Neural progenitor cell (in vitro differentiated cells): ENCODE measurements around the gene MPP4. TPM values are rescaled to one million over a fixed set of nuclear protein-coding genes. Genes with fewer than 3 reads are reported as not detected.

Experiments used
- DNase-seq: peaks from one replicate; pipeline ENCODE4 v3.0.0-alpha.2; 2016; ENCODE audit warnings: low spot score
- H2AFZ ChIP-seq: fragments of 200-600 bp; sonication (generic); replicated peaks from 2 replicates; pipeline ENCODE4 v1.6.1; 2016; ENCODE audit warnings: antibody characterized with exemption
- H3F3A ChIP-seq: fragments of 200-600 bp; sonication (generic); 2 replicates; pipeline ENCODE4 v1.6.1; 2016; ENCODE audit warnings: antibody characterized with exemption, low read depth
- H3K27ac ChIP-seq: fragments of 200-600 bp; sonication (generic); 2 replicates; pipeline ENCODE4 v1.5.1; 2016; ENCODE audit warnings: mild to moderate bottlenecking
- H3K27me3 ChIP-seq: fragments of 200-600 bp; sonication (generic); 2 replicates; pipeline ENCODE4 v1.6.1; 2016; ENCODE audit warnings: mild to moderate bottlenecking, moderate library complexity
- H3K36me3 ChIP-seq: fragments of 200-600 bp; sonication (generic); 2 replicates; pipeline ENCODE4 v1.5.1; 2016
- H3K4me1 ChIP-seq: fragments of 200-600 bp; sonication (generic); 2 replicates; pipeline ENCODE4 v1.6.1; 2016; ENCODE audit warnings: mixed run types
- H3K4me2 ChIP-seq: fragments of 200-600 bp; sonication (generic); 2 replicates; pipeline ENCODE4 v1.6.1; 2016
- H3K4me3 ChIP-seq: fragments of 200-600 bp; sonication (generic); 2 replicates; pipeline ENCODE4 v1.5.1; 2016
- H3K79me2 ChIP-seq: fragments of 200-600 bp; sonication (generic); 2 replicates; pipeline ENCODE4 v1.6.1; 2016; ENCODE audit warnings: low read depth
- H3K9ac ChIP-seq: fragments of 200-600 bp; sonication (generic); 2 replicates; pipeline ENCODE4 v1.6.1; 2016
- H3K9me3 ChIP-seq: fragments of 200-600 bp; sonication (generic); 2 replicates; pipeline ENCODE4 v1.5.1; 2016; ENCODE audit warnings: low read depth
- H4K20me1 ChIP-seq: fragments of 200-600 bp; sonication (generic); 2 replicates; pipeline ENCODE4 v1.6.1; 2016; ENCODE audit warnings: low read depth
- H3K27ac Mint-ChIP-seq: 3 replicates; pipeline ENCODE4 v1.8.0; 2021; ENCODE audit warnings: mixed read lengths
- H3K27me3 Mint-ChIP-seq: 2 replicates; pipeline ENCODE4 v1.8.0; 2022; ENCODE audit warnings: low read depth, mild to moderate bottlenecking, inconsistent platforms, moderate library complexity, mixed read lengths; ENCODE audit not compliant: insufficient read depth
- H3K36me3 Mint-ChIP-seq: 3 replicates; pipeline ENCODE4 v1.8.0; 2021; ENCODE audit warnings: mixed read lengths
- H3K4me1 Mint-ChIP-seq: 3 replicates; pipeline ENCODE4 v1.8.0; 2021; ENCODE audit warnings: mixed read lengths
- H3K4me3 Mint-ChIP-seq: 3 replicates; pipeline ENCODE4 v1.8.0; 2021; ENCODE audit warnings: mild to moderate bottlenecking, moderate library complexity, mixed read lengths
- H3K9me3 Mint-ChIP-seq: 3 replicates; pipeline ENCODE4 v1.8.0; 2020; ENCODE audit warnings: mixed read lengths
- CTCF ChIP-seq: fragments of 200-600 bp; sonication (generic); IDR thresholded peaks from 2 replicates; pipeline ENCODE4 v1.5.1; 2017; ENCODE audit warnings: antibody characterized with exemption, mild to moderate bottlenecking
- EZH2 ChIP-seq: fragments of 200-600 bp; sonication (generic); IDR thresholded peaks from 2 replicates; pipeline ENCODE4 v1.6.1; 2017; ENCODE audit warnings: antibody characterized with exemption, mild to moderate bottlenecking, moderate library complexity
- EZH2phosphoT487 ChIP-seq: fragments of 200-600 bp; sonication (generic); IDR thresholded peaks from 2 replicates; pipeline ENCODE4 v1.6.1; 2017; ENCODE audit warnings: antibody characterized with exemption
- small RNA-seq: library from RNA; depleted of rRNA; stranded (forward); fragments of <200 nt; gene quantifications from one replicate; pipeline ENCODE3, GENCODE V24; 2015
- total RNA-seq: library from RNA; depleted of rRNA; stranded (reverse); fragments of >200 nt; gene quantifications from 2 replicates; pipeline ENCODE4 v1.2.3, GENCODE V29; 2015; ENCODE audit warnings: low replicate concordance

MPP4 gene
- total RNA-seq, 1 donor from 2014 or later = not detected

GRCh38 chr2:201600906-201601305 is 97.5 kb downstream of the MPP4 start:
- Mint-ChIP-seq H3K4me1 (no peaks in the 10 kb centered on the region), H3K4me3 (no peak overlapping the region), H3K27ac (no peak overlapping the region), H3K9me3 (peaks cover 9% of the 10 kb centered on the region), H3K36me3 (no peaks in the 10 kb centered on the region), H3K27me3 (peaks cover 3% of the 10 kb centered on the region)
- Histone ChIP-seq H3K9ac (no peak overlapping the region), H4K20me1 (no peaks in the 10 kb centered on the region), H3K27me3 (peaks cover 5% of the 10 kb centered on the region), H3K27ac (no peak overlapping the region), H3K79me2 (no peaks in the 10 kb centered on the region), H2AFZ (no peak overlapping the region), H3K4me3 (no peak overlapping the region), H3K36me3 (no peaks in the 10 kb centered on the region), H3K9me3 (no peaks in the 10 kb centered on the region), H3F3A (no peaks in the 10 kb centered on the region), H3K4me1 (no peaks in the 10 kb centered on the region), H3K4me2 (no peak overlapping the region)
- no peak for DNase-seq
- no peak for TF ChIP-seq EZH2
- TF ChIP-seq CTCF = no peak
- TF ChIP-seq EZH2phosphoT487 = no peak

- no peaks in the 10 kb centered on the region for H3K4me1 Mint-ChIP-seq
- no peak overlapping the region for H3K4me2 ChIP-seq
- H3K27ac Mint-ChIP-seq = no peak overlapping the region
- DNase-seq = no peak
- no peaks in the 10 kb centered on the region for H3K79me2 ChIP-seq
- H3K9ac ChIP-seq = no peak overlapping the region
- peaks cover 12% of the 10 kb centered on the region for H3K9me3 Mint-ChIP-seq
- no peak overlapping the region for H3K4me3 ChIP-seq
- H3F3A ChIP-seq = no peaks in the 10 kb centered on the region
- H3K4me3 Mint-ChIP-seq = no peak overlapping the region
- no peaks in the 10 kb centered on the region for H3K4me1 ChIP-seq
- H3K36me3 ChIP-seq = no peaks in the 10 kb centered on the region
- H2AFZ ChIP-seq = peak overlapping the region; percentile 73
- H4K20me1 ChIP-seq = no peaks in the 10 kb centered on the region
- peaks cover 3% of the 10 kb centered on the region for H3K27me3 Mint-ChIP-seq
- TF ChIP-seq CTCF (no peak), EZH2 (no peak), EZH2phosphoT487 (no peak)
- H3K36me3 Mint-ChIP-seq = no peaks in the 10 kb centered on the region
- H3K27me3 ChIP-seq = no peaks in the 10 kb centered on the region
- no peak overlapping the region for H3K27ac ChIP-seq
- H3K9me3 ChIP-seq = no peaks in the 10 kb centered on the region
Observed at GRCh38 chr2:201597397-201597796, 101.0 kb downstream of the MPP4 start.

Small RNA genes lying within 50 kb of the gene (small RNA-seq; reads per million reads assigned to genes)
- gene RNU6-651P = not detected

Other genes starting within 250 kb of the MPP4 start
- gene TRAK2, start 247.2 kb downstream of the MPP4 start, total RNA-seq = 7.0 and 7.1 TPM in 2 replicates
- 64.0 and 79.4 TPM in 2 replicates for gene STRADB, start 246.9 kb downstream of the MPP4 start, total RNA-seq
- 58.0 and 82.9 TPM in 2 replicates for gene TMEM237, start 55.1 kb downstream of the MPP4 start, total RNA-seq
- gene ALS2, start 82.3 kb upstream of the MPP4 start, total RNA-seq = 33.8 and 41.0 TPM in 2 replicates
- gene CDK15, start 107.9 kb upstream of the MPP4 start, total RNA-seq = 0.21 TPM in 1 of 2 replicates, not detected in the other